Fibroblast of skin of right biceps (primary cell): ENCODE results near the gene DRC1.

Source experiments
- DNase-seq: peaks from one replicate; pipeline ENCODE4 v3.0.0-alpha.2; 2013

Gene DRC1

DNA sequence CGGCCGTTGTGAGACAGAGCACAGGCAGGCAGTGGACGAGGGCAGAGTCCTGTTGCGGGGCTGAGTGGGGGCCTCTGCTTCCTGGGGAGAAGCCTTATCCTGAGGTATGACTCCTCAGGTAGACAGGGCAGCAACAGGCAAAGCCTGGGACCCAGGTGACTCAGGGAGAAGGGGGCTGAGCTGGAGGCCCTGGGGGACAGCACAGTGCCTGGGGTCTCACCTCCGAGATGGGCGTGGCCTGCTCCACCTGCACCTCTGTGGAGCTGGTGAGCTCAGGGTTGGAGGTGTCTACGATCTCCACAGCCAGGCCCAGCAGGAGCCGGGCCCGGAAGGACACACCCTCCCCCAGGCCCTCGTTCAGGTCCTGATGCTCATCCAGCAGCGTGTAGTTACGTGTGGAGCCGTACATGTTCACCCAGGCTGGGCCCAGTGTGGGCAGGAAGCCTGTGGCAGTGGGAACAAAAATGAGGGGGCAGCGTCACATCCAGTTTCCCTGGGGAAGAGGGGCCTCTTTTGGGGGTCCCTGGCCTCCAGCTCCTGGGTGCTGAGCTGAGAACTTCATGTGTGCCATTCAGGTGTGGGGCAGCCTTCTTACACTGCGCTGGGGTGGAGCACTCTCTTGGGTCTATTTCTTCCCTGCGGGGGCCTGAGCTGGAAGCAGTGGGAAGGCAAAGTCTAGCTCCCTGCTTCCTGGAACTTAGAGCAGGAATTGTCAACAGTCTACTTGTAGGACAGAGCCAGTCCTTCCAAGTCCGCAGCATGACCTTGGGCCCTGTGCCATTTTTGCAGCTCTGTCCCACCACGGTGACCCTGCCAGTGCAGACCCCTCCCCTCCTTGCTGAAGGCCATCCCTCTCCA, 79.1 kb downstream of the DRC1 start:
- no peak for DNase-seq

DNA sequence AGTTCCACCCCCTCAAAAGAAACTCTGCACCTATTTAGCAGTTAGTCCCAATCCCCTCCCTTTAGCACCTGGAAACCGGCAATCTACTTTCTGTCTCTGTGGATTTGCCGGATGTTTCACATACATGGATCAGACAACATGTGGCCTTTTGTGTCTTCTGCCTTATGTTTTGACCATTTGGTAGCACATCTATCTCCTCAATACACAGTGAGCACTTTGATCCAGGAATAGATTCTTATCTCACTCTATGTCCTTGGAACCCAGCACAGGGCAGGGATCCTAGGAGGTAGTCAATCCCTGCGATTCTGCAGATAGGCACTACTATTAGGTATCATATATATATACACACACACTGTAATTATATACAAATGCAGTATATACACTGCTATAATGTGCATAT, 80.0 kb downstream of the DRC1 start:
- DNase-seq = no peak

DNA sequence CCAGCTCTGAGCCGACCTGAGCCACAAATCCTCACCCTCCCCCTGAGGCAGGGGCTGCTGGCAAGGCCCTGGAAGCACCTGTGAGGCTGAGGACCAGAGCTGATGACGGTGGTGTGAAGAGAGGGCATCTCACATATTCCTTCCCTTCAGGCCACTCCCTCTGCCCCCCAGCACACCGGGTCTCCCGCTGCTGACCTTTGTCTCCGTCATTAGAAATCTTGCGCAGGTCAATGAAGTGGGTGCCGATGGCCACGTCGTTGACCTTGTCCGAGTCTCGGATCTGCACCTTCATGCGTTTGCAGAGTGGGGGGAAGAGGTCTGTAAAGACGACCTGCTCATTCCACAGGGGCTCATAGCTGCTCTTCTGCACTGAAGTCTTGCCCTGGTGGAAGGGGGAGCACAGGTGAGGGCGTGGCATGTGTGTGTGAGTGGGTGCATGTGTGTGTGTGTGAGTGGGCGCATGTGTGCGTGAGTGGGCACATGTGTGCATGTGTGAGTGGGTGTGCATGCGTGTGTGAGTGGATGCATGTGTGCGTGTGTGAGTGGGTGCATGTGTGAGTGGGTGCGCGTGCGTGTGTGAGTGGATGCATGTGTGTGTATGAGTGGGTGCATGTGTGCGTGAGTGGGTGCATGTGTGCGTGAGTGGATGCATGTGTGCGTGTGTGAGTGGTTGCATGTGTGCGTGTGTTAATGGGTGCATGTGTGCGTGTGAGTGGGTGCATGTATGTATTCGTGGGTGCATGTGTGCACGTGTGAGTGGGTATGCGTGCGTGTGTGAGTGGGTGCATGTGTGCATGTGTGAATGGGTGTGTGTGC, 80.7 kb downstream of the DRC1 start:
- DNase-seq = no peak

DNA sequence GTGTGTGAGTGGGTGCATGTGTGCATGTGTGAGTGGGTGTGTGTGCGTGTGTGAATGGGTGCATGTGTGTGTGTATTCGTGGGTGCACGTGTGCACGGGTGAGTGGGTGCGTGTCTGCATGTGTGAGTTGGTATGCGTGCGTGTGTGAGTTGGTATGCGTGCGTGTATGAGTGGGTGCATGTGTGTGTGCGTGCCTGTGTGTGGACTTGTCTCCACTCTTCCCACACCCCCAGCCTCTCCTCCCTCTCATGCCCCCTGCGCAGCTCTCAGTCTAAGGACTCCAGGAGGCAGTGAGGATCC, 81.3 kb downstream of the DRC1 start:
- DNase-seq = no peak

DNA sequence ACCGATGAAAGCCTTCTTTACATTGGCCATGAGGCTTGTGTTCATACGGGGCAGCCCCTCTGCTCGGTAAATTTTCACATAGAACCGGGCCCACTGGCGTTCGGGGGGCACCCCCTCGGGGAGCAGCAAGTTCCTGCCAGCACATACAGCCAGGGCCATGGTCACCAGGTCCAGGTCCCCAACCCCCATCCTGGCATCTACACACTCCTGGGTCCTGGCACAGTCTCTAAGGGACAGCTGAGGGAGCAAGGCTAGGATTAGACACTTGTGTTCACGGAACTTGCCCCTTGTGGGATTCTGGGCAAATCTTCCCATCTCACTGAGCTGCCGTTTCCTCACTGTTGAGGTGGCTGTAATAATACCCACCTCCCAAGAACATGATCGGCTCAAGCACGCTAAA, 81.8 kb downstream of the DRC1 start:
- DNase-seq = no peak

DNA sequence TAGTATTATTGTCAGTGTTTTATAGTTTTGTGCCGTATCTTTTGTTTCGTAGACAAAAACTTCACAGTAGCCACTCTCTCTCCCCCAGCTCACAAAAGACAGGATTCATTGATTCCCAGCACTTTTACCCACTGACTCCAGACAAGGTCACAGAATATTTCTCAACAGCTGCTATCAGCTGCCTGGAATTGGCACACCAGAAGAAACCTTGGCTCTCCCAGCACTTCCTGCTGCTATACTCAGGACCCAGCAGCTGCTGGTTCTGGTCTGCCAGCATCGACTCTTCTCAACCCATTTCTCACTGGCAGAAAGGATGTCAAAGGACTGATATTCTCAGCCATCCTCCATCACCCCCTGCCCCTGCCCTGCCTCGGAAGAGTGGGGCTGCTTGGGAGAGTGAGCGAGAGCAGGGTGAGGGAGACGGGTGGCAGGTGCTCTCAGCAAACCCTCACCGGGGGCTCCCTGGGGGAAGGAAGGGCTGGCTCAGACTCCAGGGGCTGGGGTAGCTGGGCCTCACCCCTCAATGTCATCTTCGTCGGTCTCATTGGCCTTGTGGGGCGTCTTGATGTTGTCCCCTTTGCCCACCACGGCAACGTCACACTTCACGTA, 82.3 kb downstream of the DRC1 start:
- DNase-seq = no peak

DNA sequence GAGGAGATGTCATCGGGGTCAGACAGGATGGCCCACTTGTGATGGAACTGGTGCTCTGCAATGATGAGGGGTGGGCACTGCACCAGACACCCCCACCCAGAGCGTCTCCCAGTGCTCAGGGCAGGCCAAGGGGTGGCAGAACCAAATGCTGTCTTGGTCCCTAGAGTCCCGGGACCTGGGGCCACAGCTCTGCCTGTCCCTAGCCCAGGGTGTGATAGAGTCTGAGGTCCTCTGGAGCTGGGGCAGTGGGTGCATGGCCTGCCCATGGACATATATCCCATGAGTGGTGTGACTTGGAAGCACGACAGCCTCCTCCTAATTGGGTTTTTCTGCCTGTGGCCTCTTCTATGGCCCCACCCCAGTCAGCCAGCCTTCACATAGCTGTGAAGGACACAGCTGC, 82.9 kb downstream of the DRC1 start:
- DNase-seq = no peak

DNA sequence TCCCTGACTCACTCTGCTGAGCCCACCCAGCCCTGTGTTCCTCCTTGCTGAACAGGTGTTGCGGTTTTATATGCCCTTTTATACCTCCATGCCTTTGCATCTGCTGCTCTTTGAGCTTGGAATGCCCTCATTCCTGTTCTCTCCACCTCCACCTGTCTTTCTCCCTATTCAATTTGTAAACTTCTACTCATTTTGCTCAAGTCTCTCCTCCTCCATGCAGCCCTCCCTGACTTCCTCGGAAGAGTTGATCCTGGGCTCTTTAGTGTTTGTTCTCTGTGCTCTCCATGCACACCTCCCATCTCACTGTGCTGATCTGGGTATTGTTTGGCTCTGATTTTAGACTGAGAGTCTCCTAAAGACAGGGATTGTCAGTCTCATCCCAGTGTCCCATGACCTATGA, 83.4 kb downstream of the DRC1 start:
- DNase-seq = no peak

DNA sequence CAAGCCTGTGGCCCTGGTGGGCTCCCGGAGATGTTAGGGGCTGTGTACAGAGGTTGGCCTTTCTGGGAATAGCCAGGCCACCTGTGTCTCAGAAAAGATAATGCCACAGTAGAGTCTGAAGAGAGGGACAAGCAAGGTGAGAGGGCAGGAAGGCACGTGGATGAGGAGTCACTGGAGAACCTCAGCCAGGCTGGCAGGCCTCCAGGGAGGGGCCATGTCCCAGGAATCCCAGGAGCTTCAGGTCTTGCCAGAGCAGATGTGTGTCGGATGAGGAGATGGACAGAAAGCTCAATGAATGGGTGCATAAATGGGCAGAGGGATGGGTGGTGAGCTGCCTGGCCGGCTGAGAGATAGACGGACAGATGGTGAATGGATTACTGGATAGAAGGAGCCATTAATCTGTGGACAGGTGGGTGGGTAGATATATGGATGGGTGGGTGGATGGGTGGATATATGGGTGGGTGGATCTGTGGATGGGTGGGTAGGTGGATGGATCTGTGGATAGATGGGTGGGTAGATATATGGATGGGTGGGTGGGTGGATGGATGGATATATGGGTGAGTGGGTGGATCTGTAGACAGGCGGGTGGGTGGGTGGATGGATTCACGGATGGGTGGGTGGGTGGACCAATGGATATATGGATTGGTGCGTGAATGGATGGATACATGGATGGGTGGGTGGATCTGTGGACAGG, 84.2 kb downstream of the DRC1 start:
- no peak for DNase-seq

DNA sequence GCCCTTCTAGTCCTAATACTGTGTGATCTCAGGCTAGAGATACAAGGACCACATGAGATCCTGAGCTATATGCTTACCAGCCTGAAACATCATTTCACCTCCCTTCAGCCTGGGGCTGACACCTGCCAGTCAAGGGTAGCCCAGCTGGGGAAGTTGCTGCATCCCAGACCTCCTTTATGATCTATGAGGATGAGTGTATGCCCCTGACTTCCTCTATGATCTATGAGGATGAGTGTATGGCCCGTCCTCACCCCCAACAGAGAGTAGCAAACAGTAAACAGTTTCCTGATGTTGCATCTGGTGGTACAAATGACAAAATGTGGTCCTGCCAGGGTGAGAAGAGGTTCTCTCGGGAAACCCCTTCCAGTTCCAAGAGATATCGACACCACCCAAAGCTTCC, 85.1 kb downstream of the DRC1 start:
- DNase-seq = no peak

DNA sequence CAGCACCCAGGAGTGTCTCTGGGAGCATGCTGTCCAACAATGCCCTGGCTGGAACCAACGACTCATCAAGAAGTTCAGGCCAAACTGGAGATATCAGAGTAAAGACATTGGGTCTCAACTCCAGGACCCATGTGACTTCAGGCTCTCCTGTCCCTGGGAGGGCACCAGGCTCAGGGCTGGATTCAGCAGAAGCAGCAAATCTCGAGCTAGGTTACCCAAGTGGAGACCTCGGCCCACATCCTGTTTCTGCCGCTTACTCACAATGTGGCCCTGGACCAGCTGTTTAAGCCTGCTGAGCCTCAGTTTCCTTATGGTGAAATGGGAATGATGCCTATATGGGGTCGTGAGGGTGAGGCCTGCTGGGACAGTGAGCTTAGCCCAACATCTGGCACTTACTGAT, 85.5 kb downstream of the DRC1 start:
- no peak for DNase-seq

DNA sequence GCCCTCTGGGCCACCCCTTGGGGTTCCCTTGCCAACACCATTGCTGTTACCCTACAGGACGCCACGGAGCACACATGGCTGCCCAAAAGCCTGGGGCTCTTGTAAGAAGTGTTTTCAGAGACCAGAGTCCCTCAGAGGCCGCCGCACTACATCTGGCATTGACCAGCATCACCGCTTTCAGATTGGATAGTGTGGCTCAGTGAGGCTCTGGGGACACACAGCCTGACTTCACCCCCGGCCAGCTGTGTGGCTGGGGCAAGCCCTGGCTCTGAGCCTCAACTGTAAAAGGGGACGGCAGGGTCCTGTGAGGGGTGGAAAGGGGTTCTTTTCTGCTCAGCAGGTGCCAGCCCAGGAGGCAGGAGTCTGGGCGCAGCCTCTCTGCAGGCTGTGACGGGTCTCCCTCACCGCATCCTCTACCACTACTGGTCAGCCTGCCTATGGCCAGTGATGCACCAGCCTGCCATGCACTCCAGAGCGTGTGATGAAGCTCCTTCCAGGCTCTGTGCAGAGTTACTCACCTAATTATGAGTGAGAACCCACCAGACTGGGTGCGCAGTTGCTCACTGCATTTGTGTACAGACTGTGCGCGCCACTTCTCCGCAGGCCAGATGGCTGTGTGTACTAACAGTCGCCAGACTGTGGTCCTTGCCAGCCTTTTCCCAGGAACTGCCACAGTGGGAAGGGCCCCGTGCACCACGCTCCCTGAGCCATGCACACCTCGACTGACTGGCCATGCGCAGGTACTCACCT, 86.9 kb downstream of the DRC1 start:
- no peak for DNase-seq

DNA sequence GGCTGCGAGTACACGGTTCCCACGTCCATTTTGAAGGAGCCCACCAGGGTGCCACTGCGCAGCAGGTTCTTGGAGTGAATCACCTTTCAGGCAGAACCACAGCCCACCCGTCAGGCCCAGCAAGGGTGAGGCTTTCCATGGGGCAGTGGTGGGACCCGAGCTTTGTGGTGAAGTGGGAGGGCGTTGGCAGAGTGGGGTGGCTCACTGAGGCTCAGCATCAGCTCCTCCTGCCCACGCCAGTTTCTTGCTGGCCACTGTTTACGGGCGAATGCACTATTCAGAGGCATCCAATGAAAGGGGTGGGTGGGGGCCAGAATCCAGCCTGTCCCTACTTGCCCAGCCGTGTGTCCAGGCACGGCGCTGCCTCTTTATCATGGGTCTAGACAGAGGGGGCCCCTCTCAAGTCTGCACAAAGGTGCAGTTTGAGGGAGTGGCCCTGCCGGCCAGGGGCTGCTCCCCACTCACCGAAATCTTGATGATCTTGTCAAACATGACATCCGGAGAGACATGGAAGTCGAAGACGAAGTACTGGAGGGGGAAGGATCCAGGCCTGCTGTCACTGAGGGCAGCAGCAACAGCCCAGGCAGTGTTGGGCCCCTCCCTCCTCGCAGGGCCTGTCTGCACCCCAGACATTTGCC, 87.6 kb downstream of the DRC1 start:
- DNase-seq = no peak

DNA sequence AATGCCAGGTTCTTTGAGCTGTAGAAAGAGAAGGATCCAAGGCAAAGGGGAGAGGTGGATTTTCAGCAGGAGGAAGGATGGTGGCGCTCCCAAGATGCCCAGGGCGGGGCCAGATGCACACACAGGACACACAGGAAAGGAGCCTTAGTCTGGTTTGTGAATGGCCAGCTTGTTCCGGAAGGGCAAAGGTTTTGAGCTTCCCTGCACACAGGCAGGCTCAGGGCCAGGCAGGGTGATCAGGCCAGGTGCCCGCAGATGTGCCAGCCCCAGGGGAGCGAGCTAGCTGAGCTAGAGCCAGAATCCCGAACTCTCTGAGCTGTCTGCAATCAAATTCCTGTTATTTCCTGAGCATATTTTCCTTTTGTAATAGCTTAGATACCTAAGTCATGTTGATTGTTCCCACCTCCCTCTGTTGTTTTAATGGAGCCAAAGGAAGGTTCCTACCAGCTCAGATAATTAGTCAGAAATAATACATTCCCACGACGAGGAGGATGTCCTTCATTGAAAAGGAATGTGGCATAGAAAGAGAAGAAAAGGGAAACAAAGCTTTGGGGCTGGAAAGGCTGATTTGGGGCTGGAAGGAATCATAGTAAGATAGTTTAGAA, 89.9 kb downstream of the DRC1 start:
- no peak for DNase-seq

DNA sequence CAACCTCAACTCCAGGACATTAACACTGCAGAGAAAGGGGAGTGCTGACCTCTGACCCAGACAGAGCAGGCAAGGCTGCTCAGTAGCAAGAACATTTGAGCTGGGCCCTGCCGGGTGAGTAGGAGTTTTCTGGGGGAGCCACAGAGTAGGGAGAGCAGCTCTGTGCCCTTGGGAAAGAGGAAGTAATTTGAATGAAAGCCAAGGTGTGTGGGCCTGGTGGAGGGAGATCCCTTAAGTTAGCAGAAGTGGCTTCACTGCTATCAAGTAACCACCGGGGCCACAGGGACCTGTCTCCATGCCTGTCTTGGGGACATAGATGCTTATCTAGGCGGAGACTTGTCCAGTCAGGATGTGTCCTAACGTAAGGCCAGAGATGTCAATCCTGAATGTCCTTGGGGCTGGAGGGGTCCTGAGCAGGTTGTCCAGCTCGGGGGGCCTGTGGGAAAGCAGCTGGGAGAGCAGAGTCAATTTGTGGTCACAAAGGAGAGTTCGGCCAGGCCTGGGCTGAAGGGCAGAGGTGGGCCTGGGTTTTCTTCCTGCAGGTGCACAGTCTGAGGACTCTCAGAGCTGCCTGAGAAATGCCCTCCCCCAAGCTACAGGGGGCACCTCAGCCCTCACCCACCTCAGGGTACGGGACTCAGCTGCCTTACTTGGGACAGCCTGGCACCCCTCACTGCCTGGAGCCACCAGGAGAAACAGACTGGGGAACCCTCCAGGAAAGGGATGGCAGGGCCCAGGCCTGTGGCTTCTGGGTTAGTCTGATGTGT, 91.2 kb downstream of the DRC1 start:
- no peak for DNase-seq

DNA sequence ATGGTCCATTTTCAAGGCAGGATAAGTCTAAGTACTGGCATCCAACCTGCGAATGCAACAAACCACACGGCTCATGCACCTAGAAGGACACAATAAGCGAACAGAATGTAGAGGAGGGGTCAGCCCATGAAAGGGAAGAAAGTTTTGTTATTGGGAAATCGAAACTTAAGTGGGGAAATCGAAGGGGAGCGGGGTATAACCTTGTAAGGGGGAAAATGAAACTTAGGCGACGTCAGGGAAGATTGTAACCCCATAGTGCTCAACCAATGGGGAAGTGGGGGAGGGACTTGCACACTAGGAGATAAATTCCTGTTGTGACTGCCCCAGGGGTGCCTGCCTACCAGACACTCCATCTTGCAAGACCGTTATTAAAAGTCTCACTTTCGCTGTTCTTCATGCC, 91.8 kb downstream of the DRC1 start:
- DNase-seq = no peak

DNA sequence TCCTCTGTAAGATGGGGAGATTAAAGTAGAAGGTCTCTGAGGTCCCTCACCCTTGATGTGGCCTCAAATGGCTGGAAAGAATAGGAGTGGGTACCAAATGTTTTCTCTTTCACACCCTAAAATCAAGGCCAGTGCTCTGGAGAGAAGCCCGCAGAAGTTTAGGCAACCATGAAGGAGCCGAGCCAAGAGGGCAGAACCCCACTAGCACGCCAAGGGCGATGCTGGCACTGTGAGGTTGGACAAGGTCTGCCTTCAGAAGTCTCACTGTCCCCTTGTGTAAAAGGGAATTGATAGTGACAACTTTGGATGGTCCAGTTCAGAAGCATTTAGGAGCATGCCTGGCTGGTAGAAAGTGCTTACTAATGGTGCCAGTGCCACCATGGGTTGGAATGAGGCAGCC, 92.5 kb downstream of the DRC1 start:
- no peak for DNase-seq

DNA sequence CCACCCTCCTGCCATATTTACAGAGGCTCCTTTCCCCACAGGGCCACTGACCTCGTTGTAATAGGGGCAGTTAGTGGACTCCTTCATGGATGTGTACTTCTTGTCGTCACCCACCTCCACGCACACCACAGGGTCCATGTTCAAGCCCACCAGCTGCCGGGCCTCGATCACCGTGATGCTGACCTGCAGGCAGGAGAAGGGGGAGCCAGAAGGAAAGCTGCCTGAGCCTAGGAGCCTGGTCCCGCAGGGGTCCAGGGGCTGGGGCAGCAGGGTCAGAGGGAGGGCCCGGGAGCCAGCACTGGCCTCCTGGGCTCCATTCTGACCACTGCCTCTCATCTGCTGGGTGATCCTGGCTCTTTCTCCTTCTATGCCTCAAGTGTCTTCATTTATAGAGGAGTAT, 93.2 kb downstream of the DRC1 start:
- no peak for DNase-seq

DNA sequence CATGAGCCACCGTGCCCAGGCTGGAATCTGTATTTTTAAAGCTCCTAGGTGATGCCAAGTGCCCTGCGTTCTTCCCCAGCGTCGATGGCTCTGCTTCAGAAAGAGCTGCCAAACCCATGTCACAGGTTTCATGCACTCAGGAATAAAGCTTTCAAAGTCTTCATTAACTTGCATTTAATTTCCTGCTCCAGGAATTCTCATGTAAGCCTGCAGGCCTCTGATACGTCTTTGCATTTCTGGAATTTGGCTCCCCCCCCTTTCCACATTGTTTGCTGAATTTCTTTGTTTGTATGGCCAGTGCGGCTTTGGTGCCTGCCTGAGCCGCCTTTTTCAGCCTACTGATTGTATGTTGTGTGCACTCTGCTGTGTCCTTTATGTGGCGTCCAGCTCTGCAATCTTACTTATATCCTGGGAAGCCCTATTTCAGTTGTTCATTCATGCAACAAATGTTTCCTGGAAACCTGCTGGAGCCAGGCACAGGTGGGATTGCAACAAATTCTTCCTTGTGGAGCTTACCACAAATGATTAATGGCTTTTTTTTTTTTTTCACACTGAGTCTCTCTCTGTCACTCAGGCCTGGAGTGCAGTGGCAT, 94.1 kb downstream of the DRC1 start:
- no peak for DNase-seq

DNA sequence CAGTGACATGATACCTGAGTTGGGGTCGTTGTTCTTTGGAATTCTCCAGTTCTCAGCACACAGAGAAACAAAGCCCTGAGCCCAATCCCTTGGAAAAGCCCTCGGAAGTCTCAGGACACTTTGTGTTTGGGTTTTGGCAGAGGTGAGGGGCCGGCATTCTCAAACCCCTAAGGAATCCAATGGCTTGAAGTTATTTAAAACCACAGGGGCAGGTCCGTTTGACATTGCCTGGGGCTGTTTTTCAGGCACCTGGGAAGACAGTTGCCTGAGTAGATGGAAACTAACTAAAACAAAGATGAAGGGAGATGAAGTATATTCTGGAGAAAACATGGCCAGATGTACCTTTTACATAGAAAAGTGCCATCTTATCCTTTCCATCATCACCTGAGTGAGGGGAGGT, 98.7 kb downstream of the DRC1 start:
- no peak for DNase-seq
